NB4 (cell line): Measurements from ENCODE around the gene PHLDA3.

Experiments used
- DNase-seq: peaks from one replicate; pipeline ENCODE4 v3.0.0; 2010; ENCODE audit warnings: low read depth
- H3K4me3 ChIP-seq: one replicate; pipeline ENCODE4 v1.5.1; 2011; ENCODE audit warnings: mild to moderate bottlenecking, low read depth, low read length, moderate library complexity
- MAX ChIP-seq: IDR thresholded peaks from 2 replicates; pipeline ENCODE4 v1.6.1; 2011; ENCODE audit warnings: low read depth, low read length
- MYC ChIP-seq: IDR thresholded peaks from 2 replicates; pipeline ENCODE4 v1.6.1; 2011; ENCODE audit warnings: low read depth, low read length
- POLR2A ChIP-seq: IDR thresholded peaks from 2 replicates; pipeline ENCODE4 v1.6.1; 2011; ENCODE audit warnings: mild to moderate bottlenecking; ENCODE audit not compliant: insufficient read length; ENCODE audit errors: extremely low read depth
- TF ChIP-seq, protein P1 (sequence below): IDR thresholded peaks from one replicate; pipeline ENCODE4 v1.5.1; 2012; ENCODE audit warnings: low read depth, low read length

Gene PHLDA3

GRCh38 chr1:201443747-201444146 lies 25.2 kb downstream of the PHLDA3 start:
- TF ChIP-seq POLR2A = no peak
- no peak for DNase-seq
- H3K4me3 ChIP-seq = no peak overlapping the region

DNA sequence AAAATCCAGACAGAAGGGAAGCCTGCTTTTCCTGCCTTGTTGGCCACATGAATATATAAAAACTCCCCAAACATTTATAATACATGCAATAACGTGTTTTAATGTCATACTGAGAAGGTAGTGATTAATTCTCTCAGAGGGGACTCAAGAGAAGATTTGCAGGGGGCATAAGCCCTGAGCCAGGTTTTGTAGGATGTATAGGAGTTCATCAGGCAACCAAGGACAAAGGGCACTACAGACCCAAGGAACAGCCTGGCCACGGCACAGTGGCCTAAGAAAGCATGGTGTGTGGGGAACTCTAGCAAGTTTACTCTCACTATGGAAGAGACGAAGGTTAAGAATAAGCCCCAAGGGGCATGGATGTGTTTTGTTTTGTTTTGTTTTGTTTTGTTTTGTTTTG lies 32.0 kb downstream of the PHLDA3 start:
- H3K4me3 ChIP-seq = no peak overlapping the region
- no peak for DNase-seq
- TF ChIP-seq POLR2A (no peak), MYC (no peak), MAX (no peak)
- TF ChIP-seq, protein P1, sequence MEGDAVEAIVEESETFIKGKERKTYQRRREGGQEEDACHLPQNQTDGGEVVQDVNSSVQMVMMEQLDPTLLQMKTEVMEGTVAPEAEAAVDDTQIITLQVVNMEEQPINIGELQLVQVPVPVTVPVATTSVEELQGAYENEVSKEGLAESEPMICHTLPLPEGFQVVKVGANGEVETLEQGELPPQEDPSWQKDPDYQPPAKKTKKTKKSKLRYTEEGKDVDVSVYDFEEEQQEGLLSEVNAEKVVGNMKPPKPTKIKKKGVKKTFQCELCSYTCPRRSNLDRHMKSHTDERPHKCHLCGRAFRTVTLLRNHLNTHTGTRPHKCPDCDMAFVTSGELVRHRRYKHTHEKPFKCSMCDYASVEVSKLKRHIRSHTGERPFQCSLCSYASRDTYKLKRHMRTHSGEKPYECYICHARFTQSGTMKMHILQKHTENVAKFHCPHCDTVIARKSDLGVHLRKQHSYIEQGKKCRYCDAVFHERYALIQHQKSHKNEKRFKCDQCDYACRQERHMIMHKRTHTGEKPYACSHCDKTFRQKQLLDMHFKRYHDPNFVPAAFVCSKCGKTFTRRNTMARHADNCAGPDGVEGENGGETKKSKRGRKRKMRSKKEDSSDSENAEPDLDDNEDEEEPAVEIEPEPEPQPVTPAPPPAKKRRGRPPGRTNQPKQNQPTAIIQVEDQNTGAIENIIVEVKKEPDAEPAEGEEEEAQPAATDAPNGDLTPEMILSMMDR = no peak

- H3K4me3 ChIP-seq = no peak overlapping the region
- TF ChIP-seq MAX = no peak
- no peak for TF ChIP-seq MYC
- TF ChIP-seq, protein P1 = no peak
- TF ChIP-seq POLR2A = no peak
- no peak for DNase-seq
Measured at GRCh38 chr1:201436393-201436792, 32.6 kb downstream of the PHLDA3 start.

DNA sequence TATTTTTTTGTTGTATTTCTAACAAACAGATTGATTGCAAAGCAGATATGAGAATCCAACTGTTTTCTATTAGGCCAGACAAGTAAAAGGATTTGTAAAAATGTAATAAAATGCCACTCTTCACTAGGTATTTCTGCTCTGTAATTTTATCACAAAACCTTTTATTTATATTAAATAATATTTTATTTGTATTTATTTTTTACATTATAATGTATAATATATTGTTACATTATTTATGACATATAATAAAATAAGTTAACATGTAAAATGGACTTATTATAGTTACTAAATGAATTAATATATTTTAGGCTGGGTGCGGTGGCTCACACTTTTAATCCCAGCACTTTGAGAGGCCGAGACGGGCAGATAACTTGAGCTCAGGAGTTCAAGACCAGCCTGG lies 34.7 kb downstream of the PHLDA3 start:
- no peak for TF ChIP-seq MAX
- TF ChIP-seq POLR2A = no peak
- no peak for TF ChIP-seq MYC
- TF ChIP-seq, protein P1 = no peak
- H3K4me3 ChIP-seq = no peak overlapping the region
- no peak for DNase-seq

GRCh38 chr1:201433609-201434008 lies 35.4 kb downstream of the PHLDA3 start:
- H3K4me3 ChIP-seq = no peak overlapping the region
- TF ChIP-seq MAX (no peak), MYC (no peak), POLR2A (no peak)
- TF ChIP-seq, protein P1 = no peak

DNA sequence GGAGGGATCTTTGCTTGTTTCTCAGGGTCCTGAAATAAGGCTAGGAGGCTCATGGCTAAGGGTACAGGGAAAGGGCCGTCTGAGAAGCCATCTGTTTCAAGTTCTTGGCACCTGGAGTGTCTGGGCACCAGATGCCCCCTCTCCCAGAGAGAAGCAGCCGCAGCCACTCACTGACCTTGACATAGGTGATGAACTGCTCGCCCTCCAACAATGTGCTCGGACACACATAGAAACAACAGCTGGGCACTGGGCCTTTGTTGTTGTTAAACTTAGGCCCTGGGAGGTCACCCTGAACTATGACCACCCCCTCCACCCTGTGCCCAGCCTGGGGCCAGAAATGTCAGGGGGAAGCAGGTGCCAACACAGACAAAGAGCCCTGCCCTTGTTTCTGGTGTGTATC lies 38.2 kb downstream of the PHLDA3 start:
- no peak for DNase-seq
- no peak for TF ChIP-seq MYC
- no peak for TF ChIP-seq POLR2A
- H3K4me3 ChIP-seq = no peak overlapping the region

More at GRCh38 chr1:201433609-201434008, 35.4 kb downstream of the PHLDA3 start:
- DNase-seq = no peak

DNA sequence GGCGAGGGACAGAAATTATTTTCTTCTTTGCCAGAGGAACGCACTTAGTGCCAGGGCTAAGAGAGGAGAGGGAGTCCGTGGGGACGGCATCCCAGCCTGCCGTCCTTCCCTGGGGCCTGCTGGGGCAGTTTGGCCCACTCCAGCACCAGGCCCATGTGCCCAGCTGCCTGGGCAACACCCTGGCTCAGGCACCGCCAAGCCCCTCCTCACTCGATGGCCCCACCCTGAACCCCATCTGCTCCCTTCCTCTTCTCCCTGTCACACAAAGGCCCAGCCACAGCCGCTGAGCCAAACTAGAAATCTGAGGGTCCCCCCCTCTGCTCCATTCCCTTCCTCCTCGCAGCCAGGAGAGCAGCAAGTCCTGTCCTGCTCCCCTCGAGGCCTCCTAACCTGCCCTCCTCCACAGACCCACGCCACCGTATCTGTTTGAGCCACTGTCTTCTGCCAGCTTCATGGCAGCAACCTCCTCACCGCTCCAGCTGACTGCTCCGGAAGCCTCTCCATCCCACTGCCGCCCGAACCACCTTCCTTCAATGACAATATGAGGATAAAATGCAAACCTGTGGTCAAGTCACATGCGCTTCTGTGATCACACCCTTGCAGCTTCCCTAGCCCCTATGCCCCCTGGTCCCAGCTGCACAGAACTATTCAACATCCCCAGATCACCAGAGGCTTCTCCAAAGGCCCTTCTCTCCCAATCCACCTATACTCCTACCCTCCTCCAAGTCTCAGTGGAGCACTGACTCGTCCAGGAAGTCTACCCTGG lies 39.1 kb downstream of the PHLDA3 start:
- no peak for TF ChIP-seq MAX
- no peak for TF ChIP-seq MYC
- TF ChIP-seq, protein P1 = no peak
- TF ChIP-seq POLR2A = no peak
- H3K4me3 ChIP-seq = no peak overlapping the region
- DNase-seq = no peak
